ENCODE data around the gene DNAH10. TPM values are rescaled to one million over a fixed set of nuclear protein-coding genes. Genes with fewer than 3 reads are reported as not detected.

The DNAH10 gene
- total and polyA plus RNA-seq, 2 of the 4 experiments (the other 2 are of a cell fraction) = 0.18 to 0.22 TPM

- no peak overlapping the region for H2AFZ ChIP-seq (replicated peaks; ENCODE audit: low read length, poor library complexity)
- no peak overlapping the region for H3K9ac ChIP-seq (ENCODE audit: low read depth, low read length)
- DNase-seq (no peak), ATAC-seq (ENCODE audit: low read depth) (no peak)
- H3K56ac ChIP-seq (ENCODE audit: extremely low read depth, insufficient read depth, low read length) = no peak overlapping the region
- 60% methylated on average over 2 of the region's 22 CpGs; no CpG with 5 or more reads in 1 of the 2 experiments for WGBS, 2 experiments (ENCODE audit: extremely low coverage in 2 of 2, insufficient read length in 1 of 2)
- peaks cover 47% of the 10 kb centered on the region for H3K27me3 ChIP-seq (ENCODE audit: control insufficient read depth, insufficient read depth, low read length)
- H3K9me1 ChIP-seq (ENCODE audit: insufficient read depth, low read length) = no peaks in the 10 kb centered on the region
- no peak overlapping the region for H3K4me3 ChIP-seq (ENCODE audit: insufficient read depth, low read depth, low read length)
- BruUV-seq (replicated peaks) = no TSS peak
- H3K4me2 ChIP-seq (ENCODE audit: low read depth, low read length) = no peak overlapping the region
- H3K36me3 ChIP-seq (ENCODE audit: control insufficient read depth, insufficient read depth, low read length) = no peaks in the 10 kb centered on the region
- H3K4ac ChIP-seq (ENCODE audit: low read depth, low read length) = no peak overlapping the region
- H3K23ac ChIP-seq (ENCODE audit: low read depth, low read length) = no peak overlapping the region
- ChIA-PET CTCF (no interaction called here), POLR2A (ENCODE audit: unreplicated experiment) (no interaction called here)
- no peaks in the 10 kb centered on the region for H4K20me1 ChIP-seq (ENCODE audit: insufficient read depth, low read length)
- H3K14ac ChIP-seq (replicated peaks; ENCODE audit: low read depth, low read length) = no peak overlapping the region
- no peak overlapping the region for H2BK5ac ChIP-seq (ENCODE audit: low read depth, low read length, poor library complexity, severe bottlenecking)
- H2BK120ac ChIP-seq (ENCODE audit: low read depth, low read length) = no peak overlapping the region
- H3K27ac ChIP-seq (ENCODE audit: insufficient read depth, low read length) = no peak overlapping the region
- TF ChIP-seq, protein P1, sequence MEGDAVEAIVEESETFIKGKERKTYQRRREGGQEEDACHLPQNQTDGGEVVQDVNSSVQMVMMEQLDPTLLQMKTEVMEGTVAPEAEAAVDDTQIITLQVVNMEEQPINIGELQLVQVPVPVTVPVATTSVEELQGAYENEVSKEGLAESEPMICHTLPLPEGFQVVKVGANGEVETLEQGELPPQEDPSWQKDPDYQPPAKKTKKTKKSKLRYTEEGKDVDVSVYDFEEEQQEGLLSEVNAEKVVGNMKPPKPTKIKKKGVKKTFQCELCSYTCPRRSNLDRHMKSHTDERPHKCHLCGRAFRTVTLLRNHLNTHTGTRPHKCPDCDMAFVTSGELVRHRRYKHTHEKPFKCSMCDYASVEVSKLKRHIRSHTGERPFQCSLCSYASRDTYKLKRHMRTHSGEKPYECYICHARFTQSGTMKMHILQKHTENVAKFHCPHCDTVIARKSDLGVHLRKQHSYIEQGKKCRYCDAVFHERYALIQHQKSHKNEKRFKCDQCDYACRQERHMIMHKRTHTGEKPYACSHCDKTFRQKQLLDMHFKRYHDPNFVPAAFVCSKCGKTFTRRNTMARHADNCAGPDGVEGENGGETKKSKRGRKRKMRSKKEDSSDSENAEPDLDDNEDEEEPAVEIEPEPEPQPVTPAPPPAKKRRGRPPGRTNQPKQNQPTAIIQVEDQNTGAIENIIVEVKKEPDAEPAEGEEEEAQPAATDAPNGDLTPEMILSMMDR (conservative IDR thresholded peaks at IDR 0.05; ENCODE audit: low read depth, low read length) = no peak
- no peak for TF ChIP-seq POLR2A (IDR thresholded peaks at IDR 0.05; ENCODE audit: low read depth, low read length)
- H2AK9ac ChIP-seq (replicated peaks; ENCODE audit: low read depth, low read length, poor library complexity) = no peak overlapping the region
- no peak overlapping the region for H4K91ac ChIP-seq (ENCODE audit: insufficient read depth, low read depth, low read length)
- intact Hi-C loops (cut with micrococcal nuclease) = no loop called here
- H4K5ac ChIP-seq (ENCODE audit: low read depth, low read length) = no peak overlapping the region
- no peak overlapping the region for H3K18ac ChIP-seq (ENCODE audit: low read depth, low read length)
- H4K8ac ChIP-seq (ENCODE audit: low read depth in 2 of 2, low read length in 2 of 2) = no peak overlapping the region
- no peaks in the 10 kb centered on the region for H3K4me1 ChIP-seq (ENCODE audit: control insufficient read depth, insufficient read depth, low read length)
- no peak overlapping the region for H2AK5ac ChIP-seq (ENCODE audit: low read depth, low read length)
- dilution Hi-C loops (cut with HindIII; ENCODE audit: low sequenced_read_pairs, unreplicated experiment) = no loop called here
- in situ Hi-C loops (cut with MboI; ENCODE audit: low sequenced_read_pairs) = no loop called here
- peaks cover 6% of the 10 kb centered on the region; the same call in 1 of the 2 replicates for H3K9me3 ChIP-seq (ENCODE audit: control insufficient read depth, insufficient read depth, low read length)
- no peaks in the 10 kb centered on the region for H3K79me1 ChIP-seq (ENCODE audit: low read depth in 1 of 2, low read length in 2 of 2)
- H2BK15ac ChIP-seq (ENCODE audit: low read depth, low read length) = no peak overlapping the region
- no peak overlapping the region for H2BK20ac ChIP-seq (ENCODE audit: low read depth, low read length)
These were observed 125.0 kb downstream of the DNAH10 start for GRCh38 chr12:123886931-123887582.
